Measurements from ENCODE around the gene SFXN3. TPM values are rescaled to one million over a fixed set of nuclear protein-coding genes. Genes with fewer than 3 reads are reported as not detected.

SFXN3 gene
- total RNA-seq, 1 experiment from 2014 or later, result 5.6 TPM

DNA sequence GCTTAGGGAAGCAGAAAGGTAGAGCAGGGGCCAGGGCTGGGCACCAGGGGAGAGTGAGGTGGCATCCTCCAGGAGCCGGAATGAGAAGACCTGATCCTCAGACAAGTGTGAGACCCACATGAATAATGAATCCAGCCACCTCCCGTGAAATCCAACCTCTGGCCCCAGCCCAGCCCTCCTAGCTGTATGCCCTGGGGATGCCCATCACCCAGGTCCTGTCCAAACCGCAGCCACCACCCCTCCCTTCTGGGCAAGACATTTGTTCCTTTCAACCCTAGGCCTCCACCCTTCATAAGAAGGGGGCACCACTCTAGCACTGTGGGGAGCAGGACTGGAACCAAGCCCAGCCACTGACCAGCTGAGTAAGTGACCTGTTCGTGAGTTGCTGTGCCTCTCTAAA is 9.8 kb upstream of the SFXN3 start:
- no peaks in the 10 kb centered on the region for H3K36me3 Mint-ChIP-seq
- TF ChIP-seq, protein P1, sequence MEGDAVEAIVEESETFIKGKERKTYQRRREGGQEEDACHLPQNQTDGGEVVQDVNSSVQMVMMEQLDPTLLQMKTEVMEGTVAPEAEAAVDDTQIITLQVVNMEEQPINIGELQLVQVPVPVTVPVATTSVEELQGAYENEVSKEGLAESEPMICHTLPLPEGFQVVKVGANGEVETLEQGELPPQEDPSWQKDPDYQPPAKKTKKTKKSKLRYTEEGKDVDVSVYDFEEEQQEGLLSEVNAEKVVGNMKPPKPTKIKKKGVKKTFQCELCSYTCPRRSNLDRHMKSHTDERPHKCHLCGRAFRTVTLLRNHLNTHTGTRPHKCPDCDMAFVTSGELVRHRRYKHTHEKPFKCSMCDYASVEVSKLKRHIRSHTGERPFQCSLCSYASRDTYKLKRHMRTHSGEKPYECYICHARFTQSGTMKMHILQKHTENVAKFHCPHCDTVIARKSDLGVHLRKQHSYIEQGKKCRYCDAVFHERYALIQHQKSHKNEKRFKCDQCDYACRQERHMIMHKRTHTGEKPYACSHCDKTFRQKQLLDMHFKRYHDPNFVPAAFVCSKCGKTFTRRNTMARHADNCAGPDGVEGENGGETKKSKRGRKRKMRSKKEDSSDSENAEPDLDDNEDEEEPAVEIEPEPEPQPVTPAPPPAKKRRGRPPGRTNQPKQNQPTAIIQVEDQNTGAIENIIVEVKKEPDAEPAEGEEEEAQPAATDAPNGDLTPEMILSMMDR (IDR thresholded peaks at IDR 0.05), result no peak
- no peak for TF ChIP-seq SMAD3 (CRISPR knock-in tag; IDR thresholded peaks at IDR 0.05; ENCODE audit: borderline replicate concordance)
- TF ChIP-seq, protein P2, sequence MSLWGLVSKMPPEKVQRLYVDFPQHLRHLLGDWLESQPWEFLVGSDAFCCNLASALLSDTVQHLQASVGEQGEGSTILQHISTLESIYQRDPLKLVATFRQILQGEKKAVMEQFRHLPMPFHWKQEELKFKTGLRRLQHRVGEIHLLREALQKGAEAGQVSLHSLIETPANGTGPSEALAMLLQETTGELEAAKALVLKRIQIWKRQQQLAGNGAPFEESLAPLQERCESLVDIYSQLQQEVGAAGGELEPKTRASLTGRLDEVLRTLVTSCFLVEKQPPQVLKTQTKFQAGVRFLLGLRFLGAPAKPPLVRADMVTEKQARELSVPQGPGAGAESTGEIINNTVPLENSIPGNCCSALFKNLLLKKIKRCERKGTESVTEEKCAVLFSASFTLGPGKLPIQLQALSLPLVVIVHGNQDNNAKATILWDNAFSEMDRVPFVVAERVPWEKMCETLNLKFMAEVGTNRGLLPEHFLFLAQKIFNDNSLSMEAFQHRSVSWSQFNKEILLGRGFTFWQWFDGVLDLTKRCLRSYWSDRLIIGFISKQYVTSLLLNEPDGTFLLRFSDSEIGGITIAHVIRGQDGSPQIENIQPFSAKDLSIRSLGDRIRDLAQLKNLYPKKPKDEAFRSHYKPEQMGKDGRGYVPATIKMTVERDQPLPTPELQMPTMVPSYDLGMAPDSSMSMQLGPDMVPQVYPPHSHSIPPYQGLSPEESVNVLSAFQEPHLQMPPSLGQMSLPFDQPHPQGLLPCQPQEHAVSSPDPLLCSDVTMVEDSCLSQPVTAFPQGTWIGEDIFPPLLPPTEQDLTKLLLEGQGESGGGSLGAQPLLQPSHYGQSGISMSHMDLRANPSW (CRISPR knock-in tag; conservative IDR thresholded peaks at IDR 0.05; ENCODE audit: low read depth), result no peak
- no peak for TF ChIP-seq JUN (CRISPR knock-in tag; IDR thresholded peaks at IDR 0.05)
- TF ChIP-seq NR2C2 (CRISPR knock-in tag; IDR thresholded peaks at IDR 0.05), result no peak
- TF ChIP-seq, protein P3, sequence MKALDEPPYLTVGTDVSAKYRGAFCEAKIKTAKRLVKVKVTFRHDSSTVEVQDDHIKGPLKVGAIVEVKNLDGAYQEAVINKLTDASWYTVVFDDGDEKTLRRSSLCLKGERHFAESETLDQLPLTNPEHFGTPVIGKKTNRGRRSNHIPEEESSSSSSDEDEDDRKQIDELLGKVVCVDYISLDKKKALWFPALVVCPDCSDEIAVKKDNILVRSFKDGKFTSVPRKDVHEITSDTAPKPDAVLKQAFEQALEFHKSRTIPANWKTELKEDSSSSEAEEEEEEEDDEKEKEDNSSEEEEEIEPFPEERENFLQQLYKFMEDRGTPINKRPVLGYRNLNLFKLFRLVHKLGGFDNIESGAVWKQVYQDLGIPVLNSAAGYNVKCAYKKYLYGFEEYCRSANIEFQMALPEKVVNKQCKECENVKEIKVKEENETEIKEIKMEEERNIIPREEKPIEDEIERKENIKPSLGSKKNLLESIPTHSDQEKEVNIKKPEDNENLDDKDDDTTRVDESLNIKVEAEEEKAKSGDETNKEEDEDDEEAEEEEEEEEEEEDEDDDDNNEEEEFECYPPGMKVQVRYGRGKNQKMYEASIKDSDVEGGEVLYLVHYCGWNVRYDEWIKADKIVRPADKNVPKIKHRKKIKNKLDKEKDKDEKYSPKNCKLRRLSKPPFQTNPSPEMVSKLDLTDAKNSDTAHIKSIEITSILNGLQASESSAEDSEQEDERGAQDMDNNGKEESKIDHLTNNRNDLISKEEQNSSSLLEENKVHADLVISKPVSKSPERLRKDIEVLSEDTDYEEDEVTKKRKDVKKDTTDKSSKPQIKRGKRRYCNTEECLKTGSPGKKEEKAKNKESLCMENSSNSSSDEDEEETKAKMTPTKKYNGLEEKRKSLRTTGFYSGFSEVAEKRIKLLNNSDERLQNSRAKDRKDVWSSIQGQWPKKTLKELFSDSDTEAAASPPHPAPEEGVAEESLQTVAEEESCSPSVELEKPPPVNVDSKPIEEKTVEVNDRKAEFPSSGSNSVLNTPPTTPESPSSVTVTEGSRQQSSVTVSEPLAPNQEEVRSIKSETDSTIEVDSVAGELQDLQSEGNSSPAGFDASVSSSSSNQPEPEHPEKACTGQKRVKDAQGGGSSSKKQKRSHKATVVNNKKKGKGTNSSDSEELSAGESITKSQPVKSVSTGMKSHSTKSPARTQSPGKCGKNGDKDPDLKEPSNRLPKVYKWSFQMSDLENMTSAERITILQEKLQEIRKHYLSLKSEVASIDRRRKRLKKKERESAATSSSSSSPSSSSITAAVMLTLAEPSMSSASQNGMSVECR (CRISPR knock-in tag; IDR thresholded peaks at IDR 0.05; ENCODE audit: borderline replicate concordance), result no peak
- TF ChIP-seq, protein P4, sequence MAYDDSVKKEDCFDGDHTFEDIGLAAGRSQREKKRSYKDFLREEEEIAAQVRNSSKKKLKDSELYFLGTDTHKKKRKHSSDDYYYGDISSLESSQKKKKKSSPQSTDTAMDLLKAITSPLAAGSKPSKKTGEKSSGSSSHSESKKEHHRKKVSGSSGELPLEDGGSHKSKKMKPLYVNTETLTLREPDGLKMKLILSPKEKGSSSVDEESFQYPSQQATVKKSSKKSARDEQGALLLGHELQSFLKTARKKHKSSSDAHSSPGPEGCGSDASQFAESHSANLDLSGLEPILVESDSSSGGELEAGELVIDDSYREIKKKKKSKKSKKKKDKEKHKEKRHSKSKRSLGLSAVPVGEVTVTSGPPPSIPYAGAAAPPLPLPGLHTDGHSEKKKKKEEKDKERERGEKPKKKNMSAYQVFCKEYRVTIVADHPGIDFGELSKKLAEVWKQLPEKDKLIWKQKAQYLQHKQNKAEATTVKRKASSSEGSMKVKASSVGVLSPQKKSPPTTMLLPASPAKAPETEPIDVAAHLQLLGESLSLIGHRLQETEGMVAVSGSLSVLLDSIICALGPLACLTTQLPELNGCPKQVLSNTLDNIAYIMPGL (CRISPR knock-in tag; IDR thresholded peaks at IDR 0.05), result no peak
- TF ChIP-seq ZNF138 (CRISPR knock-in tag; conservative IDR thresholded peaks at IDR 0.05), result no peak
- no peak for TF ChIP-seq NR1H2 (CRISPR knock-in tag; IDR thresholded peaks at IDR 0.05)
- TF ChIP-seq, protein P5, sequence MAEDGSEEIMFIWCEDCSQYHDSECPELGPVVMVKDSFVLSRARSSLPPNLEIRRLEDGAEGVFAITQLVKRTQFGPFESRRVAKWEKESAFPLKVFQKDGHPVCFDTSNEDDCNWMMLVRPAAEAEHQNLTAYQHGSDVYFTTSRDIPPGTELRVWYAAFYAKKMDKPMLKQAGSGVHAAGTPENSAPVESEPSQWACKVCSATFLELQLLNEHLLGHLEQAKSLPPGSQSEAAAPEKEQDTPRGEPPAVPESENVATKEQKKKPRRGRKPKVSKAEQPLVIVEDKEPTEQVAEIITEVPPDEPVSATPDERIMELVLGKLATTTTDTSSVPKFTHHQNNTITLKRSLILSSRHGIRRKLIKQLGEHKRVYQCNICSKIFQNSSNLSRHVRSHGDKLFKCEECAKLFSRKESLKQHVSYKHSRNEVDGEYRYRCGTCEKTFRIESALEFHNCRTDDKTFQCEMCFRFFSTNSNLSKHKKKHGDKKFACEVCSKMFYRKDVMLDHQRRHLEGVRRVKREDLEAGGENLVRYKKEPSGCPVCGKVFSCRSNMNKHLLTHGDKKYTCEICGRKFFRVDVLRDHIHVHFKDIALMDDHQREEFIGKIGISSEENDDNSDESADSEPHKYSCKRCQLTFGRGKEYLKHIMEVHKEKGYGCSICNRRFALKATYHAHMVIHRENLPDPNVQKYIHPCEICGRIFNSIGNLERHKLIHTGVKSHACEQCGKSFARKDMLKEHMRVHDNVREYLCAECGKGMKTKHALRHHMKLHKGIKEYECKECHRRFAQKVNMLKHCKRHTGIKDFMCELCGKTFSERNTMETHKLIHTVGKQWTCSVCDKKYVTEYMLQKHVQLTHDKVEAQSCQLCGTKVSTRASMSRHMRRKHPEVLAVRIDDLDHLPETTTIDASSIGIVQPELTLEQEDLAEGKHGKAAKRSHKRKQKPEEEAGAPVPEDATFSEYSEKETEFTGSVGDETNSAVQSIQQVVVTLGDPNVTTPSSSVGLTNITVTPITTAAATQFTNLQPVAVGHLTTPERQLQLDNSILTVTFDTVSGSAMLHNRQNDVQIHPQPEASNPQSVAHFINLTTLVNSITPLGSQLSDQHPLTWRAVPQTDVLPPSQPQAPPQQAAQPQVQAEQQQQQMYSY (CRISPR knock-in tag; IDR thresholded peaks at IDR 0.05), result no peak
- TF ChIP-seq, protein P6, sequence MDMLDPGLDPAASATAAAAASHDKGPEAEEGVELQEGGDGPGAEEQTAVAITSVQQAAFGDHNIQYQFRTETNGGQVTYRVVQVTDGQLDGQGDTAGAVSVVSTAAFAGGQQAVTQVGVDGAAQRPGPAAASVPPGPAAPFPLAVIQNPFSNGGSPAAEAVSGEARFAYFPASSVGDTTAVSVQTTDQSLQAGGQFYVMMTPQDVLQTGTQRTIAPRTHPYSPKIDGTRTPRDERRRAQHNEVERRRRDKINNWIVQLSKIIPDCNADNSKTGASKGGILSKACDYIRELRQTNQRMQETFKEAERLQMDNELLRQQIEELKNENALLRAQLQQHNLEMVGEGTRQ (CRISPR knock-in tag; IDR thresholded peaks at IDR 0.05), result no peak
- TF ChIP-seq, protein P7, sequence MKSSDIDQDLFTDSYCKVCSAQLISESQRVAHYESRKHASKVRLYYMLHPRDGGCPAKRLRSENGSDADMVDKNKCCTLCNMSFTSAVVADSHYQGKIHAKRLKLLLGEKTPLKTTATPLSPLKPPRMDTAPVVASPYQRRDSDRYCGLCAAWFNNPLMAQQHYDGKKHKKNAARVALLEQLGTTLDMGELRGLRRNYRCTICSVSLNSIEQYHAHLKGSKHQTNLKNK (CRISPR knock-in tag; IDR thresholded peaks at IDR 0.05), result no peak
- no peak for TF ChIP-seq ZNF317 (CRISPR knock-in tag; IDR thresholded peaks at IDR 0.05; ENCODE audit: borderline replicate concordance, low read depth)
- TF ChIP-seq, protein P8, sequence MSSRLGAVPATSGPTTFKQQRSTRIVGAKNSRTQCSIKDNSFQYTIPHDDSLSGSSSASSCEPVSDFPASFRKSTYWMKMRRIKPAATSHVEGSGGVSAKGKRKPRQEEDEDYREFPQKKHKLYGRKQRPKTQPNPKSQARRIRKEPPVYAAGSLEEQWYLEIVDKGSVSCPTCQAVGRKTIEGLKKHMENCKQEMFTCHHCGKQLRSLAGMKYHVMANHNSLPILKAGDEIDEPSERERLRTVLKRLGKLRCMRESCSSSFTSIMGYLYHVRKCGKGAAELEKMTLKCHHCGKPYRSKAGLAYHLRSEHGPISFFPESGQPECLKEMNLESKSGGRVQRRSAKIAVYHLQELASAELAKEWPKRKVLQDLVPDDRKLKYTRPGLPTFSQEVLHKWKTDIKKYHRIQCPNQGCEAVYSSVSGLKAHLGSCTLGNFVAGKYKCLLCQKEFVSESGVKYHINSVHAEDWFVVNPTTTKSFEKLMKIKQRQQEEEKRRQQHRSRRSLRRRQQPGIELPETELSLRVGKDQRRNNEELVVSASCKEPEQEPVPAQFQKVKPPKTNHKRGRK (CRISPR knock-in tag; IDR thresholded peaks at IDR 0.05; ENCODE audit: borderline replicate concordance), result no peak
- no peak overlapping the region for H3K27ac Mint-ChIP-seq
- no peak for DNase-seq (ENCODE audit: low spot score)
- no peak overlapping the region for H3K4me3 Mint-ChIP-seq
- ChIA-PET POLR2A (interaction anchor here (0.6 kb wide), 1 partner anchor 941 kb away, joined by 5 read pairs; no protein-coding TSS in a partner anchor), CTCF (no interaction called here)
- ATAC-seq, result no peak
- H3K27me3 Mint-ChIP-seq (ENCODE audit: low read depth), result peaks cover 45% of the 10 kb centered on the region
- H3K4me1 Mint-ChIP-seq, result peaks cover 11% of the 10 kb centered on the region
- H3K9me3 Mint-ChIP-seq, result no peaks in the 10 kb centered on the region

Data from WTC11 (cell line).